Measurements from ENCODE around the gene NEK5.

GRCh38 chr13:52173373-52173772 is 44.5 kb upstream of the NEK5 start:
- no peak for TF ChIP-seq POLR2A (IDR thresholded peaks at IDR 0.05)
- TF ChIP-seq POLR2AphosphoS5 (IDR thresholded peaks at IDR 0.05), result no peak
- TF ChIP-seq, protein P1, sequence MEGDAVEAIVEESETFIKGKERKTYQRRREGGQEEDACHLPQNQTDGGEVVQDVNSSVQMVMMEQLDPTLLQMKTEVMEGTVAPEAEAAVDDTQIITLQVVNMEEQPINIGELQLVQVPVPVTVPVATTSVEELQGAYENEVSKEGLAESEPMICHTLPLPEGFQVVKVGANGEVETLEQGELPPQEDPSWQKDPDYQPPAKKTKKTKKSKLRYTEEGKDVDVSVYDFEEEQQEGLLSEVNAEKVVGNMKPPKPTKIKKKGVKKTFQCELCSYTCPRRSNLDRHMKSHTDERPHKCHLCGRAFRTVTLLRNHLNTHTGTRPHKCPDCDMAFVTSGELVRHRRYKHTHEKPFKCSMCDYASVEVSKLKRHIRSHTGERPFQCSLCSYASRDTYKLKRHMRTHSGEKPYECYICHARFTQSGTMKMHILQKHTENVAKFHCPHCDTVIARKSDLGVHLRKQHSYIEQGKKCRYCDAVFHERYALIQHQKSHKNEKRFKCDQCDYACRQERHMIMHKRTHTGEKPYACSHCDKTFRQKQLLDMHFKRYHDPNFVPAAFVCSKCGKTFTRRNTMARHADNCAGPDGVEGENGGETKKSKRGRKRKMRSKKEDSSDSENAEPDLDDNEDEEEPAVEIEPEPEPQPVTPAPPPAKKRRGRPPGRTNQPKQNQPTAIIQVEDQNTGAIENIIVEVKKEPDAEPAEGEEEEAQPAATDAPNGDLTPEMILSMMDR (IDR thresholded peaks at IDR 0.05), result no peak

Measured in stomach (tissue), 4 donors.